ENCODE results near the gene INHBE. TPM values are rescaled to one million over a fixed set of nuclear protein-coding genes. Genes with fewer than 3 reads are reported as not detected.
"Not testable (repeated sequence)": the region's sequence is repeated elsewhere in the genome, so short reads cannot be mapped to it uniquely, and the experiment has no call there.

INHBE gene
- total RNA-seq: not detected

GRCh38 chr12:57454566-57455373 is at the start of gene INHBE:
Gene INHBE (plus strand): TSS chr12:57455307. CDS start chr12:57455537, 230 bp downstream.
- intact Hi-C loops (cut with DNase I): loop anchor here (5.0 kb wide), 1 partner anchor 152 kb away; no protein-coding TSS in a partner anchor
- DNase-seq (peak in 1 of 4 donors; percentile 63), ATAC-seq (no peak)
- peaks cover 9% of the 10 kb centered on the region for H3K4me1 ChIP-seq
- H3K27ac ChIP-seq: peak within 1 kb of the TSS in 1 of 4 donors; percentile 25
- H3K4me3 ChIP-seq: no peak within 1 kb of the TSS
- H3K9me3 ChIP-seq: no peaks in the 10 kb centered on the region
- H3K36me3 ChIP-seq (replicated peaks in 1 of 2; ENCODE audit: insufficient read depth in 1 of 2, low read depth in 2 of 2): no peaks in the 10 kb centered on the region
- 59 to 61% methylated on average over 3 to 10 of the region's 10 CpGs for whole genome bisulfite sequencing, 2 donors
- TF ChIP-seq POLR2A (IDR thresholded peaks at IDR 0.05): no peak
- TF ChIP-seq CTCF (IDR thresholded peaks at IDR 0.05): no peak
- no peaks in the 10 kb centered on the region for H3K27me3 ChIP-seq

GRCh38 chr12:57410534-57410933 is 44.6 kb upstream of the INHBE start:
- Histone ChIP-seq H3K36me3 (replicated peaks in 1 of 2; ENCODE audit: insufficient read depth in 1 of 2, low read depth in 2 of 2) (no peaks in the 10 kb centered on the region), H3K27ac (no peak overlapping the region), H3K4me3 (no peak overlapping the region), H3K9me3 (no peaks in the 10 kb centered on the region), H3K27me3 (no peaks in the 10 kb centered on the region), H3K4me1 (peaks cover 3% of the 10 kb centered on the region)
- ATAC-seq (no peak), DNase-seq (no peak)
- TF ChIP-seq POLR2A (IDR thresholded peaks at IDR 0.05) (no peak), CTCF (IDR thresholded peaks at IDR 0.05) (no peak)
- intact Hi-C loops (cut with DNase I): no loop called here
- WGBS, 2 donors: 96 to 100% methylated on average over 4 of the region's 4 CpGs

- 80 to 89% methylated on average over 6 of the region's 6 CpGs for WGBS, 2 donors
- intact Hi-C loops (cut with DNase I); H3K27ac ChIP-seq; H3K4me3 ChIP-seq; H3K9me3 ChIP-seq; H3K27me3 ChIP-seq; DNase-seq; ATAC-seq; H3K36me3 ChIP-seq (replicated peaks in 1 of 2; ENCODE audit: insufficient read depth in 1 of 2, low read depth in 2 of 2): not testable (repeated sequence)
- H3K4me1 ChIP-seq: peaks cover 23% of the 10 kb centered on the region
Observed at GRCh38 chr12:57414160-57414559, 40.9 kb upstream of the INHBE start.

GRCh38 chr12:57415088-57415487 is 40.0 kb upstream of the INHBE start:
- Histone ChIP-seq H3K4me1 (peaks cover 23% of the 10 kb centered on the region), H3K4me3 (no peak overlapping the region), H3K27me3 (no peaks in the 10 kb centered on the region), H3K9me3 (no peaks in the 10 kb centered on the region), H3K36me3 (replicated peaks in 1 of 2; ENCODE audit: insufficient read depth in 1 of 2, low read depth in 2 of 2) (no peaks in the 10 kb centered on the region), H3K27ac (no peak overlapping the region)
- intact Hi-C loops (cut with DNase I): no loop called here
- ATAC-seq (no peak), DNase-seq (no peak)
- whole genome bisulfite sequencing, 2 donors: 87 to 95% methylated on average over 2 of the region's 2 CpGs
- no peak for TF ChIP-seq CTCF (IDR thresholded peaks at IDR 0.05)
- no peak for TF ChIP-seq POLR2A (IDR thresholded peaks at IDR 0.05)

GRCh38 chr12:57416039-57416996 is 38.8 kb upstream of the INHBE start:
- Histone ChIP-seq H3K9me3 (no peaks in the 10 kb centered on the region), H3K27ac (no peak overlapping the region), H3K4me3 (no peak overlapping the region), H3K36me3 (replicated peaks in 1 of 2; ENCODE audit: insufficient read depth in 1 of 2, low read depth in 2 of 2) (no peaks in the 10 kb centered on the region), H3K27me3 (no peaks in the 10 kb centered on the region), H3K4me1 (peaks cover 23% of the 10 kb centered on the region)
- ATAC-seq (no peak), DNase-seq (no peak)
- intact Hi-C loops (cut with DNase I): no loop called here
- TF ChIP-seq CTCF (IDR thresholded peaks at IDR 0.05): no peak
- no peak for TF ChIP-seq POLR2A (IDR thresholded peaks at IDR 0.05)
- 84 to 85% methylated on average over 4 to 8 of the region's 8 CpGs for WGBS, 2 donors

Data from body of pancreas (tissue), 4 donors.